Right atrium auricular region (tissue), 2 donors: ENCODE results near the gene MUSTN1. TPM values are rescaled to one million over a fixed set of nuclear protein-coding genes. Genes with fewer than 3 reads are reported as not detected.
A peak's percentile ranks its signal among the peaks of the same experiment; 100 is the strongest.

ENCODE experiments used
- DNase-seq: peaks from one replicate; pipeline ENCODE4 v3.0.0-alpha.2; 2019; ENCODE audit warnings: low spot score
- H3K27ac ChIP-seq, 2 donors: fragments of 200-600 bp; sonication (generic); 1 replicate in 1 of 2; 2 replicates in 1 of 2; pipeline ENCODE4 v1.5.1; 2016 to 2019
- H3K27me3 ChIP-seq, 2 donors: fragments of 200-600 bp; sonication (generic); one replicate each; pipeline versions ENCODE4 v1.5.1 to v1.6.0; 2017 to 2019
- H3K36me3 ChIP-seq: fragments of 200-600 bp; sonication (generic); one replicate; pipeline ENCODE4 v1.5.1; 2016
- H3K4me1 ChIP-seq, 2 donors: fragments of 200-600 bp; sonication (generic); one replicate each; pipeline versions ENCODE4 v1.5.1 to v1.6.0; 2017 to 2019
- H3K4me3 ChIP-seq, 2 donors: fragments of 200-600 bp; sonication (generic); 1 replicate in 1 of 2; 2 replicates in 1 of 2; pipeline ENCODE4 v1.5.1; 2017 to 2019; ENCODE audit warnings: mild to moderate bottlenecking in 1 of 2, moderate library complexity in 1 of 2
- H3K9me3 ChIP-seq, 2 donors: fragments of 200-600 bp; sonication (generic); one replicate each; pipeline ENCODE4 v1.5.1; 2019
- CTCF ChIP-seq, 2 donors: fragments of 200-600 bp; sonication (generic); IDR thresholded peaks; one replicate each; pipeline ENCODE4 v1.5.1; 2019; ENCODE audit warnings: antibody characterized with exemption in 2 of 2
- total RNA-seq, 2 donors: library from RNA; depleted of rRNA; stranded (reverse); fragments of >200 nt; gene quantifications; one replicate each; pipeline ENCODE4 v1.1.0, GENCODE V29; 2016

The MUSTN1 gene
- total RNA-seq, 2 donors from 2014 or later = 43.8 to 45.0 TPM

- H3K9me3 ChIP-seq = no peaks in the 10 kb centered on the region
Measured at GRCh38 chr3:52838561-52839267, 3.9 kb upstream of the MUSTN1 start.

GRCh38 chr3:52836986-52837385 is 2.2 kb upstream of the MUSTN1 start:
- Histone ChIP-seq H3K27ac (peak overlapping the region in 1 of 2 donors; percentile 79), H3K9me3 (no peaks in the 10 kb centered on the region), H3K4me1 (peaks cover 0 to 49% of the 10 kb centered on the region in 2 donors), H3K27me3 (no peaks in the 10 kb centered on the region), H3K36me3 (no peaks in the 10 kb centered on the region), H3K4me3 (no peak overlapping the region)
- TF ChIP-seq CTCF (IDR thresholded peaks at IDR 0.05) = no peak
- no peak for DNase-seq

More at GRCh38 chr3:52838561-52839267, 3.9 kb upstream of the MUSTN1 start:
- DNase-seq = no peak
- Histone ChIP-seq H3K4me3 (no peak overlapping the region), H3K27me3 (no peaks in the 10 kb centered on the region), H3K36me3 (no peaks in the 10 kb centered on the region), H3K27ac (no peak overlapping the region), H3K4me1 (peaks cover 0 to 66% of the 10 kb centered on the region in 2 donors)
- no peak for TF ChIP-seq CTCF (IDR thresholded peaks at IDR 0.05)

GRCh38 chr3:52836471-52836845 is 1.6 kb upstream of the MUSTN1 start:
- no peaks in the 10 kb centered on the region for H3K36me3 ChIP-seq
- peaks cover 0 to 49% of the 10 kb centered on the region in 2 donors for H3K4me1 ChIP-seq
- H3K27ac ChIP-seq = peak overlapping the region; percentile 69 to 79
- DNase-seq = no peak
- no peak for TF ChIP-seq CTCF (IDR thresholded peaks at IDR 0.05)
- no peaks in the 10 kb centered on the region for H3K27me3 ChIP-seq
- H3K4me3 ChIP-seq = no peak overlapping the region
- no peaks in the 10 kb centered on the region for H3K9me3 ChIP-seq

- TF ChIP-seq CTCF (IDR thresholded peaks at IDR 0.05) = no peak
- H3K27ac ChIP-seq = peak overlapping the region; percentile 69 to 79
- H3K27me3 ChIP-seq = no peaks in the 10 kb centered on the region
- peaks cover 0 to 49% of the 10 kb centered on the region in 2 donors for H3K4me1 ChIP-seq
- no peaks in the 10 kb centered on the region for H3K9me3 ChIP-seq
- no peaks in the 10 kb centered on the region for H3K36me3 ChIP-seq
- H3K4me3 ChIP-seq = no peak overlapping the region
- no peak for DNase-seq
Measured at GRCh38 chr3:52835766-52836470, 1.1 kb upstream of the MUSTN1 start.

GRCh38 chr3:52833202-52833601 is 1.6 kb downstream of the MUSTN1 start:
- Histone ChIP-seq H3K27me3 (no peaks in the 10 kb centered on the region), H3K36me3 (no peaks in the 10 kb centered on the region), H3K27ac (peak overlapping the region in 1 of 2 donors; percentile 20), H3K4me1 (peaks cover 0 to 54% of the 10 kb centered on the region in 2 donors), H3K4me3 (no peak overlapping the region), H3K9me3 (no peaks in the 10 kb centered on the region)
- no peak for TF ChIP-seq CTCF (IDR thresholded peaks at IDR 0.05)
- DNase-seq = no peak
